HFF-Myc (cell line): Measurements from ENCODE around the gene TNRC6A.

ENCODE experiments used
- DNase-seq: peaks from one replicate; pipeline ENCODE4 v3.0.0-alpha.2; 2011; ENCODE audit warnings: low read depth; ENCODE audit errors: extremely low read depth
- H3K4me3 ChIP-seq: replicated peaks from 2 replicates; pipeline ENCODE4 v1.5.1; 2011; ENCODE audit warnings: low read depth, mild to moderate bottlenecking, control low read depth, low read length
- TF ChIP-seq, protein P1 (sequence below): IDR thresholded peaks from 2 replicates; pipeline ENCODE4 v1.5.1; 2012; ENCODE audit warnings: mild to moderate bottlenecking, low read depth, low read length, control low read depth; ENCODE audit errors: missing control alignments

TNRC6A gene

GRCh38 chr16:24776501-24777220, 47.2 kb downstream of the TNRC6A start:
- H3K4me3 ChIP-seq, result no peak overlapping the region
- TF ChIP-seq, protein P1, sequence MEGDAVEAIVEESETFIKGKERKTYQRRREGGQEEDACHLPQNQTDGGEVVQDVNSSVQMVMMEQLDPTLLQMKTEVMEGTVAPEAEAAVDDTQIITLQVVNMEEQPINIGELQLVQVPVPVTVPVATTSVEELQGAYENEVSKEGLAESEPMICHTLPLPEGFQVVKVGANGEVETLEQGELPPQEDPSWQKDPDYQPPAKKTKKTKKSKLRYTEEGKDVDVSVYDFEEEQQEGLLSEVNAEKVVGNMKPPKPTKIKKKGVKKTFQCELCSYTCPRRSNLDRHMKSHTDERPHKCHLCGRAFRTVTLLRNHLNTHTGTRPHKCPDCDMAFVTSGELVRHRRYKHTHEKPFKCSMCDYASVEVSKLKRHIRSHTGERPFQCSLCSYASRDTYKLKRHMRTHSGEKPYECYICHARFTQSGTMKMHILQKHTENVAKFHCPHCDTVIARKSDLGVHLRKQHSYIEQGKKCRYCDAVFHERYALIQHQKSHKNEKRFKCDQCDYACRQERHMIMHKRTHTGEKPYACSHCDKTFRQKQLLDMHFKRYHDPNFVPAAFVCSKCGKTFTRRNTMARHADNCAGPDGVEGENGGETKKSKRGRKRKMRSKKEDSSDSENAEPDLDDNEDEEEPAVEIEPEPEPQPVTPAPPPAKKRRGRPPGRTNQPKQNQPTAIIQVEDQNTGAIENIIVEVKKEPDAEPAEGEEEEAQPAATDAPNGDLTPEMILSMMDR, result no peak
- DNase-seq, result no peak

DNA sequence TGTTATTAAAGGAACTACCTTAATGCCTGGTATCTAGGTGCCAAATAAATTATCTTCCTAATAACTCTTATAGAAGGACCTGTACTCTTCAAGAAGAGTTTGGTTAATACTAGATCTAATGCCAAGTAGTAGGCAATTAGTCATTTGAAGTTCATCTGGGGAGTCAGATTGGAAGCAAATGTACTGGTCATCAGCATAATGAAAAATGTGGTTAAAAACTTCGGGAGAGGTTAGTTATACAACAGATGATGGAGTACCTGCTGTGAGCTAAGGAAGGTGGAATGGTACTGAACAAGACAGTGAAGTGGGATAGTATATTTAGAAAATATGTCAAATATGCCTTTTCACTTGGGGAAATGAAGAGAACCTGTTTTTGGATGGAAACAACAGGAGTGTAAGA, 49.2 kb downstream of the TNRC6A start:
- TF ChIP-seq, protein P1, result no peak
- H3K4me3 ChIP-seq, result no peak overlapping the region
- DNase-seq, result no peak

- no peak for DNase-seq
- H3K4me3 ChIP-seq, result no peak overlapping the region
- TF ChIP-seq, protein P1, result no peak
Observed at GRCh38 chr16:24781256-24781655, 51.8 kb downstream of the TNRC6A start.

DNA sequence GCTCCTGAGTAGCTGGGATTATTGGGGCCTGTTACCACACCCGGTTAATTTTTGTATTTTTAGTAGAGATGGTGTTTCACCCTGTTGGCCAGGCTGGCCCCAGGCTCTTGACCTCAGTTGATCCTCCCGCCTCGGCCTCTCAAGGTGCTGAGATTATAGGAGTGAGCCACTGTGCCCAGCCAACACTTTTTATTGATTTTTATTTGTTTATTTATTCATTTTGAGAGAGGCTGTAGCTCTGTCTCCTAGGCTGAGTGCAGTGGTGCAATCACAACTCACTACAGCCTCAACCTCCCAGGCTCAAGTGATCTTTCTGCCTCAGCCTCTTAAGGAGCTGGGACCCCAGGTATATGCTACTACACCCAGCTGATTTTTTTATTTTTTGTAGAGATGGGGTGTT, 54.7 kb downstream of the TNRC6A start:
- H3K4me3 ChIP-seq, result no peak overlapping the region
- DNase-seq, result no peak
- TF ChIP-seq, protein P1, result no peak

DNA sequence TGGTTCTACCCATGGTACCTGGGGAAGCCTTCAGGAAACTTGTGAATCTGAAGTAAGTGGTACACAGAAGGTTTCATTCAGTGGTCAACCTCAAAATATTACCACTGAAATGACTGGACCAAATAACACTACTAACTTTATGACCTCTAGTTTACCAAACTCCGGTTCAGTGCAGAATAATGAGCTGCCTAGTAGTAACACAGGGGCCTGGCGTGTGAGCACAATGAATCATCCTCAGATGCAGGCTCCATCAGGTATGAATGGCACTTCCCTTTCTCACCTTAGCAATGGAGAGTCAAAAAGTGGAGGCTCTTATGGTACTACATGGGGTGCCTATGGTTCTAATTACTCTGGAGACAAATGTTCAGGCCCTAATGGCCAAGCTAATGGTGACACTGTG, 60.4 kb downstream of the TNRC6A start:
- H3K4me3 ChIP-seq, result no peak overlapping the region
- no peak for DNase-seq
- TF ChIP-seq, protein P1, result no peak

DNA sequence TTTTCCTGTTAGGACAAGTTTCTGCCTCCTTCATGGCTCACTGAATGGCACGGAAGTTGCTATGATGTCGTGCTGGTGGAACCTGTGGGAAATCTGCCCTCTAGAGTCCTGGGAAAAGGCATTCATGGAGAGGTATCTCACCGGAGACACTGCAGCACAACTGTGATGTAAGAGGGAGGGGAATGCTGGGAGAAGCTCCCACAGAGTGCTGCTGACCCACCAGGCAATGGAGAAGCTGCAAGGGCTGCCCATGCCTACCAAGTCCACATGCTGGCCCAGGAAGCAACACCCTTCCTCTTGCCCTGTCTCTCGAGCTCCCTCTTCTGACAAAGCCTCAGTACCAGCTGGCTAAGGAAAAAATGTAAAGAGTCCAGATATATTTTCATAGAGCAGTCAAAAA, 71.1 kb downstream of the TNRC6A start:
- TF ChIP-seq, protein P1, result no peak
- no peak for DNase-seq
- no peak overlapping the region for H3K4me3 ChIP-seq
